A673 (cell line): ENCODE data around the gene BRINP2. TPM values are rescaled to one million over a fixed set of nuclear protein-coding genes. Genes with fewer than 3 reads are reported as not detected.
A peak's percentile ranks its signal among the peaks of the same experiment; 100 is the strongest.

Experiments used
- BruUV-seq: library from RNA; stranded (reverse); fragments of 400-500 nt; replicated peaks from 2 replicates; lab custom pipeline; 2021; lab: Mats Ljungman, UMichigan
- CTCF ChIA-PET: fragments of 300-600 bp; sonication (Branson Sonifier 250); formaldehyde crosslinking; loops from one replicate; lab custom pipeline; 2022; ENCODE audit warnings: antibody characterized with exemption; lab: Charles Lee
- POLR2A ChIA-PET: fragments of 300-600 bp; sonication (Branson Sonifier 250); formaldehyde crosslinking; loops from one replicate; lab custom pipeline; 2022; ENCODE audit warnings: antibody characterized with exemption; ENCODE audit not compliant: low non-redundant PET; lab: Charles Lee
- DNase-seq: peaks from one replicate; pipeline ENCODE4 v3.0.0-alpha.2; 2015; ENCODE audit warnings: low spot score
- H3K27ac ChIP-seq: fragments of 200-600 bp; sonication (generic); 2 replicates; pipeline ENCODE4 v1.5.1; 2016; ENCODE audit warnings: mixed run types, low read depth, mild to moderate bottlenecking, mixed read lengths, antibody characterized with exemption, low read length; ENCODE audit not compliant: poor library complexity, severe bottlenecking
- H3K27me3 ChIP-seq: fragments of 200-600 bp; sonication (generic); replicated peaks from 2 replicates; pipeline ENCODE4 v1.6.1; 2017; ENCODE audit warnings: mixed run types, low read depth, mild to moderate bottlenecking, mixed read lengths, antibody characterized with exemption, low read length; ENCODE audit not compliant: insufficient read depth, poor library complexity
- H3K36me3 ChIP-seq: fragments of 200-600 bp; sonication (generic); 2 replicates; pipeline ENCODE4 v1.6.1; 2016; ENCODE audit warnings: mixed run types, mild to moderate bottlenecking, mixed read lengths, antibody characterized with exemption, low read length; ENCODE audit not compliant: insufficient read depth, poor library complexity, severe bottlenecking
- H3K4me1 ChIP-seq: fragments of 200-600 bp; sonication (generic); 2 replicates; pipeline ENCODE4 v1.6.1; 2017; ENCODE audit warnings: mixed run types, mild to moderate bottlenecking, mixed read lengths, antibody characterized with exemption, low read length; ENCODE audit not compliant: insufficient read depth, poor library complexity, severe bottlenecking
- H3K4me3 ChIP-seq: fragments of 200-600 bp; sonication (generic); 2 replicates; pipeline ENCODE4 v1.5.1; 2016; ENCODE audit warnings: low read depth, mixed run types, mild to moderate bottlenecking, mixed read lengths, low read length; ENCODE audit not compliant: poor library complexity, severe bottlenecking
- H3K9me3 ChIP-seq: fragments of 200-600 bp; sonication (generic); 2 replicates; pipeline ENCODE4 v1.6.1; 2016; ENCODE audit warnings: mixed run types, low read depth, mild to moderate bottlenecking, mixed read lengths, antibody characterized with exemption, low read length; ENCODE audit not compliant: poor library complexity, severe bottlenecking
- CTCF ChIP-seq: fragments of 300-800, 200-600 bp; sonication (generic); conservative IDR thresholded peaks from 2 replicates; pipeline ENCODE4 v1.5.1; 2017; ENCODE audit warnings: low read depth, mild to moderate bottlenecking, antibody characterized with exemption, low read length, moderate library complexity, mixed read lengths
- EZH2 ChIP-seq: fragments of 200-600 bp; sonication (generic); IDR thresholded peaks from 2 replicates; pipeline ENCODE4 v1.6.1; 2017; ENCODE audit warnings: borderline replicate concordance, low read depth, mild to moderate bottlenecking, mixed read lengths, antibody characterized with exemption, low read length; ENCODE audit not compliant: poor library complexity, severe bottlenecking
- intact Hi-C: fragments of 100-400 bp; cut with micrococcal nuclease; formaldehyde crosslinking; loops from one replicate; pipeline ENCODE4 v1.10.0; 2022; ENCODE audit not compliant: unreplicated experiment
- total RNA-seq: library from RNA; stranded (reverse); gene quantifications from 2 replicates; pipeline ENCODE4 v1.2.3, GENCODE V29; 2021

BRINP2 gene
- total RNA-seq, 1 experiment from 2014 or later: 0.67 TPM

- ChIA-PET CTCF (no interaction called here), POLR2A (no interaction called here)
- H3K36me3 ChIP-seq: no peaks in the 10 kb centered on the region
- no peaks in the 10 kb centered on the region for H3K4me1 ChIP-seq
- no peak overlapping the region for H3K4me3 ChIP-seq
- DNase-seq: no peak
- no TSS peak for BruUV-seq
- no peak overlapping the region for H3K27ac ChIP-seq
- H3K27me3 ChIP-seq: no peaks in the 10 kb centered on the region
- TF ChIP-seq CTCF (no peak), EZH2 (no peak)
- intact Hi-C loops: no loop called here
- H3K9me3 ChIP-seq: no peaks in the 10 kb centered on the region
Observed at GRCh38 chr1:177142010-177142409, 28.7 kb upstream of the BRINP2 start.

- CTCF ChIA-PET: no interaction called here
- H3K9me3 ChIP-seq: no peaks in the 10 kb centered on the region
- no TSS peak for BruUV-seq
- no peak overlapping the region for H3K27ac ChIP-seq
- no peak overlapping the region for H3K4me3 ChIP-seq
- no peaks in the 10 kb centered on the region for H3K36me3 ChIP-seq
- intact Hi-C loops: no loop called here
- no peaks in the 10 kb centered on the region for H3K4me1 ChIP-seq
- TF ChIP-seq EZH2 (no peak), CTCF (no peak)
- no peaks in the 10 kb centered on the region for H3K27me3 ChIP-seq
- POLR2A ChIA-PET: no interaction called here
- DNase-seq: no peak
Observed at GRCh38 chr1:177142791-177143271, 27.9 kb upstream of the BRINP2 start.

GRCh38 chr1:177145106-177146070, 25.4 kb upstream of the BRINP2 start:
- intact Hi-C loops: no loop called here
- H3K4me3 ChIP-seq: no peak overlapping the region
- ChIA-PET CTCF (no interaction called here), POLR2A (no interaction called here)
- no peak overlapping the region for H3K27ac ChIP-seq
- no peaks in the 10 kb centered on the region for H3K4me1 ChIP-seq
- DNase-seq: peak; percentile 9
- TF ChIP-seq CTCF (no peak), EZH2 (no peak)
- no peaks in the 10 kb centered on the region for H3K27me3 ChIP-seq
- no peaks in the 10 kb centered on the region for H3K9me3 ChIP-seq
- H3K36me3 ChIP-seq: no peaks in the 10 kb centered on the region
- no TSS peak for BruUV-seq
